Metanephros (tissue), 2 donors: ENCODE results near the gene ODC1. TPM values are rescaled to one million over a fixed set of nuclear protein-coding genes. Genes with fewer than 3 reads are reported as not detected.

Experiments
- small RNA-seq: library from RNA; depleted of rRNA; stranded (forward); fragments of <200 nt; gene quantifications from one replicate; pipeline ENCODE3, GENCODE V24; 2014; ENCODE audit warnings: low replicate concordance
- total RNA-seq: library from RNA; depleted of rRNA; stranded (reverse); fragments of >200 nt; gene quantifications from one replicate; pipeline ENCODE4 v1.2.3, GENCODE V29; 2014

ODC1 gene
- 270 TPM for total RNA-seq

DNA sequence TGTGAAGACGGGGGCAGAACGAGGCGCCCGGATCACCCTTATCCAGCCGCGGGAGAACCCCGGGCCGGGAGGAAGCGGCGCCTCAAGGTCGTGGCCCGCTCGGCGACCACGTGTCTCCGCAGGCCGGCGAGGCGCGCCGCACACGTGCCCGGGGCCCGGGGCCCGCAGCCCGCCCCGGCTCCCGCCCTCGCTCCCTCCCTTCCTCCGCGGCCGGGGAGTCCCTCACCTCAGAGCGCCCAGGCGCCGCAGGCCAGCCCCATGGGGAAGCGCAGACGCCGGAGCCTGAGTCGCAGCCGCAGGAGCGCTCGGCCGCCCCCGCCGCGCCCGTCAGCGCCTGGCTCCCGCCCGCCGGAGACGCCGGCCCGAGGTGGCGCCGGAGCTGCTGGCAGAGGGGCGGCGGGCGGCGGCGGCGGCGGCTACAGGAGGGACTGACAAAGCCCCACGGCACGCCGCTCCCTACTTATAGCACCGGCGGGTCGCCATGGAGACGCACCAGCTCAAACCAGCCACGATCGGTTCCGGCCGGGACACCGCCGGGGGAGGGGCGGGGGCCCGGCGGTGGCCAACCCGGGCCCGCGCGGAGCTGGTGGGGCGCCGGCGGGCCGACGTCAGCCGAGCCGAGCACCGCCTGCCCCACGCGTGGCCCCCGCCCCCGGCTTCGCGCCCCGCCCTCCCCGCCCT is at the start of gene ODC1:
Gene ODC1, minus strand, starts transcription at position 433 of the 681 bp plus-strand sequence. CDS start 3,295 bp downstream, outside the sequence.

Small RNA genes lying within 50 kb of the gene (small RNA-seq; reads per million reads assigned to genes)
- 11.2 reads per million, percentile 95 among the genes with 10 or more reads in this experiment for gene SNORA80B

Other genes starting within 250 kb of the ODC1 start
- 30.1 TPM for gene HPCAL1, start 145.4 kb downstream of the ODC1 start, total RNA-seq
- 23.8 TPM for gene NOL10, start 241.6 kb upstream of the ODC1 start, total RNA-seq